HEK293 (cell line): Measurements from ENCODE around the gene CTXN2.

Experiments
- CTCF ChIA-PET: fragments of 350-600 bp; formaldehyde crosslinking; extraction: SDS; loops from one replicate; lab custom pipeline; 2021; ENCODE audit warnings: antibody characterized with exemption; lab: Yijun Ruan, JAX
- POLR2A ChIA-PET: fragments of 300-600 bp; formaldehyde crosslinking; extraction: SDS; loops from one replicate; lab custom pipeline; 2020; ENCODE audit warnings: antibody characterized with exemption, inconsistent platforms; lab: Yijun Ruan, JAX
- H3K27ac ChIP-seq: fragments of 200-500 bp; sonication (Bioruptor generic); 2 replicates; pipeline ENCODE4 v1.5.1; 2014; ENCODE audit warnings: low read depth, low read length, control low read depth, inconsistent platforms; ENCODE audit errors: extremely low read depth
- H3K36me3 ChIP-seq, 2 experiments: fragments of 200-500 bp in 1 of 2; sonication (Bioruptor generic) in 1 of 2; 1 replicate in 1 of 2; 2 replicates in 1 of 2; pipeline ENCODE4 v1.5.1; 2014 to 2017; ENCODE audit warnings: inconsistent platforms in 2 of 2, low read length in 2 of 2; ENCODE audit not compliant: control insufficient read depth in 2 of 2, insufficient read depth in 1 of 2
- H3K4me1 ChIP-seq: fragments of 200-500 bp; sonication (Bioruptor generic); 2 replicates; pipeline ENCODE4 v1.5.1; 2014; ENCODE audit warnings: mild to moderate bottlenecking, low read length, inconsistent platforms; ENCODE audit not compliant: control insufficient read depth, insufficient read depth
- H3K4me3 ChIP-seq: 2 replicates; pipeline ENCODE4 v1.5.1; 2011; ENCODE audit warnings: low read depth, mild to moderate bottlenecking, control low read depth, low read length, moderate library complexity
- H3K9me3 ChIP-seq: fragments of 200-500 bp; sonication (Bioruptor generic); 2 replicates; pipeline ENCODE4 v1.5.1; 2014; ENCODE audit warnings: low read depth, low read length, inconsistent platforms; ENCODE audit not compliant: control insufficient read depth, insufficient read depth
- KLF1 ChIP-seq: fragments of 450-650 bp; formaldehyde crosslinking; IDR thresholded peaks from 2 replicates; pipeline ENCODE4 v1.5.1; 2016; ENCODE audit warnings: missing biosample characterization, missing genetic modification characterization
- PRDM6 ChIP-seq: fragments of 450-650 bp; formaldehyde crosslinking; IDR thresholded peaks from 2 replicates; pipeline ENCODE4 v1.5.1; 2017; ENCODE audit warnings: missing biosample characterization, missing genetic modification characterization
- SCRT2 ChIP-seq: fragments of 450-650 bp; formaldehyde crosslinking; IDR thresholded peaks from 2 replicates; pipeline ENCODE4 v1.5.1; 2016; ENCODE audit warnings: missing biosample characterization, missing genetic modification characterization
- YY1 ChIP-seq: fragments of 450-650 bp; formaldehyde crosslinking; IDR thresholded peaks from 2 replicates; pipeline ENCODE4 v1.5.1; 2018; ENCODE audit warnings: missing biosample characterization, missing genetic modification characterization
- ZNF114 ChIP-seq: fragments of 450-650 bp; formaldehyde crosslinking; IDR thresholded peaks from 2 replicates; pipeline ENCODE4 v1.5.0; 2017; ENCODE audit warnings: missing biosample characterization, missing genetic modification characterization
- ZNF138 ChIP-seq: fragments of 450-650 bp; formaldehyde crosslinking; IDR thresholded peaks from 2 replicates; pipeline ENCODE4 v1.5.1; 2016; ENCODE audit warnings: missing biosample characterization, missing genetic modification characterization, borderline replicate concordance
- ZNF19 ChIP-seq: fragments of 450-650 bp; formaldehyde crosslinking; IDR thresholded peaks from 2 replicates; pipeline ENCODE4; 2016; ENCODE audit warnings: missing biosample characterization, missing genetic modification characterization, low read depth
- ZNF449 ChIP-seq: fragments of 450-650 bp; formaldehyde crosslinking; IDR thresholded peaks from 2 replicates; pipeline ENCODE4 v1.5.1; 2017; ENCODE audit warnings: missing biosample characterization, mild to moderate bottlenecking, missing genetic modification characterization, moderate library complexity
- ZNF521 ChIP-seq: fragments of 450-650 bp; formaldehyde crosslinking; IDR thresholded peaks from 2 replicates; pipeline ENCODE4 v1.5.1; 2017; ENCODE audit warnings: missing biosample characterization, mild to moderate bottlenecking, missing genetic modification characterization
- ZNF558 ChIP-seq: fragments of 450-650 bp; formaldehyde crosslinking; IDR thresholded peaks from 2 replicates; pipeline ENCODE4 v1.5.1; 2016; ENCODE audit warnings: missing biosample characterization, missing genetic modification characterization
- ZNF585B ChIP-seq: fragments of 450-650 bp; formaldehyde crosslinking; IDR thresholded peaks from 2 replicates; pipeline ENCODE4 v1.5.1; 2016; ENCODE audit warnings: missing biosample characterization, missing genetic modification characterization
- ZNF596 ChIP-seq: fragments of 450-650 bp; IDR thresholded peaks from 2 replicates; pipeline ENCODE4 v1.5.0; 2018; ENCODE audit warnings: missing biosample characterization, mild to moderate bottlenecking, missing genetic modification characterization, moderate library complexity
- ZNF701 ChIP-seq: fragments of 450-650 bp; formaldehyde crosslinking; IDR thresholded peaks from 2 replicates; pipeline ENCODE4 v1.5.1; 2016; ENCODE audit warnings: missing biosample characterization, missing genetic modification characterization
- ZNF768 ChIP-seq: fragments of 450-650 bp; formaldehyde crosslinking; IDR thresholded peaks from 2 replicates; pipeline ENCODE4 v1.5.1; 2018; ENCODE audit warnings: missing biosample characterization, mild to moderate bottlenecking, missing genetic modification characterization
- ZSCAN18 ChIP-seq: fragments of 450-650 bp; formaldehyde crosslinking; IDR thresholded peaks from 2 replicates; pipeline ENCODE4 v1.5.1; 2016; ENCODE audit warnings: missing biosample characterization, missing genetic modification characterization
- ZSCAN23 ChIP-seq: fragments of 450-650 bp; formaldehyde crosslinking; IDR thresholded peaks from 2 replicates; pipeline ENCODE4 v1.5.1; 2016; ENCODE audit warnings: missing biosample characterization, missing genetic modification characterization
- TF ChIP-seq, protein P1 (sequence below): fragments of 450-650 bp; formaldehyde crosslinking; optimal IDR thresholded peaks from 2 replicates; pipeline ENCODE3; 2016; ENCODE audit warnings: missing biosample characterization, mild to moderate bottlenecking, missing genetic modification characterization
- TF ChIP-seq, protein P2 (sequence below): fragments of 450-650 bp; formaldehyde crosslinking; IDR thresholded peaks from 2 replicates; pipeline ENCODE4 v1.5.1; 2016; ENCODE audit warnings: missing biosample characterization, missing genetic modification characterization

Gene CTXN2

GRCh38 chr15:48225771-48226170, 34.3 kb downstream of the CTXN2 start:
- no peak overlapping the region for H3K27ac ChIP-seq
- TF ChIP-seq ZNF585B (no peak), ZNF768 (tag by site-specific recombination) (no peak), ZNF521 (no peak), YY1 (no peak), SCRT2 (tag by site-specific recombination) (no peak), ZNF701 (tag by site-specific recombination) (no peak), ZNF449 (tag by site-specific recombination) (no peak), ZNF138 (no peak)
- TF ChIP-seq, protein P1, sequence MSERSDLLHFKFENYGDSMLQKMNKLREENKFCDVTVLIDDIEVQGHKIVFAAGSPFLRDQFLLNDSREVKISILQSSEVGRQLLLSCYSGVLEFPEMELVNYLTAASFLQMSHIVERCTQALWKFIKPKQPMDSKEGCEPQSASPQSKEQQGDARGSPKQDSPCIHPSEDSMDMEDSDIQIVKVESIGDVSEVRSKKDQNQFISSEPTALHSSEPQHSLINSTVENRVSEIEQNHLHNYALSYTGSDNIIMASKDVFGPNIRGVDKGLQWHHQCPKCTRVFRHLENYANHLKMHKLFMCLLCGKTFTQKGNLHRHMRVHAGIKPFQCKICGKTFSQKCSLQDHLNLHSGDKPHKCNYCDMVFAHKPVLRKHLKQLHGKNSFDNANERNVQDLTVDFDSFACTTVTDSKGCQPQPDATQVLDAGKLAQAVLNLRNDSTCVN (tag by site-specific recombination), result no peak
- TF ChIP-seq, protein P2, sequence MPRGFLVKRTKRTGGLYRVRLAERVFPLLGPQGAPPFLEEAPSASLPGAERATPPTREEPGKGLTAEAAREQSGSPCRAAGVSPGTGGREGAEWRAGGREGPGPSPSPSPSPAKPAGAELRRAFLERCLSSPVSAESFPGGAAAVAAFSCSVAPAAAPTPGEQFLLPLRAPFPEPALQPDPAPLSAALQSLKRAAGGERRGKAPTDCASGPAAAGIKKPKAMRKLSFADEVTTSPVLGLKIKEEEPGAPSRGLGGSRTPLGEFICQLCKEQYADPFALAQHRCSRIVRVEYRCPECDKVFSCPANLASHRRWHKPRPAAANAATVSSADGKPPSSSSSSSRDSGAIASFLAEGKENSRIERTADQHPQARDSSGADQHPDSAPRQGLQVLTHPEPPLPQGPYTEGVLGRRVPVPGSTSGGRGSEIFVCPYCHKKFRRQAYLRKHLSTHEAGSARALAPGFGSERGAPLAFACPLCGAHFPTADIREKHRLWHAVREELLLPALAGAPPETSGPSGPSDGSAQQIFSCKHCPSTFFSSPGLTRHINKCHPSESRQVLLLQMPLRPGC (tag by site-specific recombination), result no peak
- H3K4me1 ChIP-seq, result no peaks in the 10 kb centered on the region
- CTCF ChIA-PET, result no interaction called here
- no peaks in the 10 kb centered on the region for H3K36me3 ChIP-seq
- H3K9me3 ChIP-seq, result no peaks in the 10 kb centered on the region
- POLR2A ChIA-PET, result no interaction called here
- no peak overlapping the region for H3K4me3 ChIP-seq

DNA sequence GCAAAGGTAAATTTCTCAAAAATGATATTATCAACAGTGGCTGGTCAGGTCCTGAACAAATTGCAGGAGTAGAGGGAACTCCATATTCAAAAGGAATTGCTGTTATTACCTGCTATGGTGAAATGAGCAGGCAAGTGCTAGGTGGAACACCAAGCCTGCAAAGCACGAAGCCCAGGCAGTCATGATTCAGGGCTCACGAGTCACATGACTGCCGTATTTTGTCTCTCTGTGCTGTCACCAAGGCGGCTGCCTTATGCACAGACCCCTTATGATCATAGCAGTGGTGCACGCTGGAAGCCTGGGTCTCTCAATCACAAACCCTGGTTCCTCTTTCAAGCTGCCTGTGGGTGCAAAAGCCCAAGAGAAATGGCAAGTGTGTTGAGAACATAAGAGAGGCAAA, 39.0 kb downstream of the CTXN2 start:
- no peaks in the 10 kb centered on the region for H3K4me1 ChIP-seq
- H3K9me3 ChIP-seq, result no peaks in the 10 kb centered on the region
- H3K36me3 ChIP-seq, result no peaks in the 10 kb centered on the region
- TF ChIP-seq ZNF19 (no peak), ZSCAN23 (tag by site-specific recombination) (no peak)
- TF ChIP-seq, all 188 proteins: peak for 0
- Histone ChIP-seq H3K4me3 (no peak overlapping the region), H3K27ac (no peak overlapping the region)
- CTCF ChIA-PET, result no interaction called here
- POLR2A ChIA-PET, result no interaction called here

- H3K27ac ChIP-seq, result no peak overlapping the region
- no peaks in the 10 kb centered on the region for H3K9me3 ChIP-seq
- TF ChIP-seq ZNF558 (no peak), PRDM6 (tag by site-specific recombination) (no peak), ZNF114 (no peak), ZNF596 (tag by site-specific recombination) (no peak), KLF1 (tag by site-specific recombination) (no peak), ZSCAN18 (tag by site-specific recombination) (no peak)
- POLR2A ChIA-PET, result no interaction called here
- CTCF ChIA-PET, result no interaction called here
- H3K4me1 ChIP-seq, result no peaks in the 10 kb centered on the region
- H3K36me3 ChIP-seq, result no peaks in the 10 kb centered on the region
- no peak overlapping the region for H3K4me3 ChIP-seq
Observed at GRCh38 chr15:48233246-48233645, 41.8 kb downstream of the CTXN2 start.
